ENCODE data around the gene ERICH6. TPM values are rescaled to one million over a fixed set of nuclear protein-coding genes. Genes with fewer than 3 reads are reported as not detected.

The ERICH6 gene
- polyA plus RNA-seq, 1 donor: 0.23 TPM

- no peak for DNase-seq
Measured at GRCh38 chr3:150612494-150612893, 91.2 kb downstream of the ERICH6 start.

DNA sequence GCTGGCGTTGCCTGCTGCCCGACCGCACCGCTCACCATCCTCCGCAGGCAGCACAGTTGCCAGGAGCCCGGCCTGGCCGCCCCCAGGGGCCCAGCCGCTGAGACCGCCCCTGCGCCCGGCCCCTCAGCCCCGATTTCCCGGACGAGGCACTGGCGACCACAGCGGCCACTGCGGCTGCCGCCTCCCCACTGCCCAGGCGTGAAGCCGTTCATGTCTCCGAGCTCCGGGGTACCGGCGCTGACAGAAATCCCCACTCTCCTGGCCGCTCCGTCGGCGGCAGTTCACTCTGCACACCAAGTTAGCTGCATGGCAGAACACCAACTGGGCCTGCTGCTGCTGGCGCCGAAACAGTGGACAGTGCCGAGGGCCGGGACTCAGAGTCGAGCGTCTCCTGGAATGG is 92.1 kb downstream of the ERICH6 start:
- no peak for DNase-seq

DNA sequence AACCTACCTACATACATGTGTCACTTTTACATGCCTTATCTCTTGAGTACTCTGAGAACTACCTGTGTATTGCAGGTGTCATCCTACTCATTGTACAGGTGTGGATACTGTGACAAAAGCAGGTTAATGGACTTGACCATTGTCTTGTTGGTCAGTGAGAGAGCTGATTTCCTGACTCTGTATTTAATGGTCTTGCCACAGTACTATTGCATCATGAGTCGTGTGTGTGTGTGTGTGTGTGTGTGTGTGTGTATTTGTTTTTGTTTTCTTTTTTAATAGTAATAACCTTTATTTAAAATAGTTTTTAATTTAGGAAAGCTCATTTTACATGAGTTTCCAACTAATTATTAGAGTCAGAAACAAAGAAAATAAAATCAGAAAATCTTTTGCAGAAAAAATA is 92.9 kb downstream of the ERICH6 start:
- no peak for DNase-seq

- no peak for DNase-seq
Measured at GRCh38 chr3:150609988-150610387, 93.7 kb downstream of the ERICH6 start.

Other genes starting within 250 kb of the ERICH6 start
- 64.1 TPM for gene SERP1, start 157.4 kb downstream of the ERICH6 start, polyA plus RNA-seq (ENCODE audit: insufficient read length)
- 130 TPM for gene EIF2A, start 157.1 kb downstream of the ERICH6 start, polyA plus RNA-seq (ENCODE audit: insufficient read length)
- gene SELENOT, start 100.6 kb downstream of the ERICH6 start, polyA plus RNA-seq (ENCODE audit: insufficient read length): 45.6 TPM
- gene SIAH2, start 59.2 kb upstream of the ERICH6 start, polyA plus RNA-seq (ENCODE audit: insufficient read length): 16.4 TPM
- gene MINDY4B, start 201.5 kb upstream of the ERICH6 start, polyA plus RNA-seq (ENCODE audit: insufficient read length): not detected